Fibroblast of skin of scalp (primary cell): Measurements from ENCODE around the gene TRAPPC3L.
"Not testable (repeated sequence)": the region's sequence is repeated elsewhere in the genome, so short reads cannot be mapped to it uniquely, and the experiment has no call there.

ENCODE experiments used
- DNase-seq: peaks from one replicate; pipeline ENCODE4 v3.0.0-alpha.2; 2013

The TRAPPC3L gene

GRCh38 chr6:116513224-116513875 lies 32.1 kb downstream of the TRAPPC3L start:
- no peak for DNase-seq

GRCh38 chr6:116512734-116513133 lies 32.8 kb downstream of the TRAPPC3L start:
- DNase-seq: peak; percentile 12

GRCh38 chr6:116512111-116512559 lies 33.3 kb downstream of the TRAPPC3L start:
- DNase-seq: no peak

- peak; percentile 91 for DNase-seq
These were observed 33.9 kb downstream of the TRAPPC3L start, which contains the start of gene CALHM5 for GRCh38 chr6:116511424-116512110. CALHM5 (plus strand) TSS chr6:116511639; CDS start chr6:116511697, 58 bp downstream.

- DNase-seq: no peak
These were observed 37.0 kb downstream of the TRAPPC3L start for GRCh38 chr6:116508527-116508926.

GRCh38 chr6:116507324-116507723 lies 38.2 kb downstream of the TRAPPC3L start:
- no peak for DNase-seq

GRCh38 chr6:116500969-116501433 lies 44.5 kb downstream of the TRAPPC3L start:
- no peak for DNase-seq

- DNase-seq: no peak
These were observed 48.3 kb downstream of the TRAPPC3L start for GRCh38 chr6:116497113-116497676.

GRCh38 chr6:116495161-116495560 lies 50.3 kb downstream of the TRAPPC3L start:
- not testable (repeated sequence) for DNase-seq

- DNase-seq: no peak
These were observed 53.0 kb downstream of the TRAPPC3L start for GRCh38 chr6:116492331-116493067.

GRCh38 chr6:116491610-116492330 lies 53.7 kb downstream of the TRAPPC3L start:
- no peak for DNase-seq

- peak; percentile 14 for DNase-seq
These were observed 59.8 kb downstream of the TRAPPC3L start for GRCh38 chr6:116485559-116486184.

GRCh38 chr6:116483616-116484015 lies 61.9 kb downstream of the TRAPPC3L start:
- DNase-seq: no peak

- DNase-seq: no peak
These were observed 62.7 kb downstream of the TRAPPC3L start for GRCh38 chr6:116482780-116483179.

GRCh38 chr6:116476002-116476678 lies 69.3 kb downstream of the TRAPPC3L start:
- peak; percentile 4 for DNase-seq

GRCh38 chr6:116475141-116475540 lies 70.3 kb downstream of the TRAPPC3L start:
- no peak for DNase-seq

- DNase-seq: peak; percentile 31
These were observed 72.8 kb downstream of the TRAPPC3L start for GRCh38 chr6:116472706-116473105.

- no peak for DNase-seq
These were observed 74.0 kb downstream of the TRAPPC3L start for GRCh38 chr6:116471531-116471930.

- DNase-seq: no peak
These were observed 77.2 kb downstream of the TRAPPC3L start for GRCh38 chr6:116468293-116468692.

GRCh38 chr6:116467514-116467913 lies 78.0 kb downstream of the TRAPPC3L start:
- no peak for DNase-seq

GRCh38 chr6:116467096-116467495 lies 78.4 kb downstream of the TRAPPC3L start:
- no peak for DNase-seq
